Measurements from ENCODE around the gene BOLA1.
"Not testable (repeated sequence)": the region's sequence is repeated elsewhere in the genome, so short reads cannot be mapped to it uniquely, and the experiment has no call there.

The BOLA1 gene

DNA sequence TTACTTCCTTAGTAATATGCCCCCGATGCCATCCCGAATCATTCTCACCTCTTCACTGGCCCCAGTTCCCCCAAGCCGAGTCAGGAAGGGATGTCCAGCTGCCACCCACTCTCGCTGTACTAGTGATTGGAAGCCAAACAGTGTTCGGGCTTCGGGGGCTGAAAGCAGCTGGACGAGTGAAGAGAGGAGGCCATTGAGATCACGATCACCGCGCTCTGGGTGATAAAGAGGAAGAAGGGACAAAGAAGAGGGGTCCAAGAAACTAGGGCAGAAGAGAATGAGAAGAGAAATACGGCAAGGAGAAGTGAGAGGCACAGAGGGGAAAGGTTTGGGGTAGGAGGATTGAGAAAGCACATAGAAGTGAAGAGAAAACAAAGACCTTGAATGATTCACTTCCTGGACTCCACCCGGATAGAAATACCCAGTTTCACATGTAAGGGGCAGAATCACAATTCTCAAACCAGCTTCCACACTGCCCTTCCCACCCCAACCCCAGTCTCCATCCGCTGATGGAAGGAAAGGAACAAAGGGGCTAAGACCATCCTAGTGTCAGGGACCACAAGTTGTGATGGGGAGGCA, 31.9 kb downstream of the BOLA1 start:
- DNase-seq (ENCODE audit: low read depth), result no peak

DNA sequence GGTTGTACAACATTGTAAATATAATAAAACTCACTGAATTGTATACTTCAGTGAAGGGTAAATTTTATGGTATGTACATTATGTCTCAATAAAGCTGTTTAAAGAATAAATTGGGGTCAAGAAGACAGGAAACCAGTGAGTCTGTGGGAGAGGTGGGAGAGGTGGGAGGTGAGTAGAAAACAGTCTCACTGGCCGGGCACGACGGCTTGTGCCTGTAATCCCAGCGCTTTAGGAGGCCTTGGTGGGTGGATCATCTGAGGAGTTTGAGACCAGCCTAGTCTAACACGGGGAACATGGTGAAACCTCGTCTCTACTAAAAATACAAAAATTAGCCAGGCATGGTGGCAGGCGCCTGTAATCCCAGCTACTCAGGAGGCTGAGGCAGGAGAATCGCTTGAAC, 33.1 kb downstream of the BOLA1 start:
- DNase-seq (ENCODE audit: low read depth), result no peak

DNA sequence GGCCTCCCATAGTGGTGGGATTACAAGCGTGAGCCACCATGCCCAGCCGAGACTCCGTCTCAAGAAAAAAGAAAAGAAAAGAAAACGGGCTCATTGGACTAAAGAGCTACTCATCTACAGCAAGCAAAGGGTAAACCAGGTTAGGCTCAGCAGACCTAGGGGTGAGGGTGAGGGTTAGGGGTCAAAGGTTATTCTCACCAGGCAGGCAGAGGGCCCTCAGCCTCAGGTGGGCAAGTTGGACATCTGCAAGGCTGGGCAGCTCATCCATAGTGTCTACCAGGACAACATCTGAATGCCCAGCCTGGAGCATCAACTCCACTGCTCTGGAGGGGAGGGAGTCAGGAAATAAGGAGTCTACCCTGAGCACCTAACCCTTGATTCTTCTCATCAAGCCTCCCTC, 33.8 kb downstream of the BOLA1 start:
- DNase-seq (ENCODE audit: low read depth), result no peak

DNA sequence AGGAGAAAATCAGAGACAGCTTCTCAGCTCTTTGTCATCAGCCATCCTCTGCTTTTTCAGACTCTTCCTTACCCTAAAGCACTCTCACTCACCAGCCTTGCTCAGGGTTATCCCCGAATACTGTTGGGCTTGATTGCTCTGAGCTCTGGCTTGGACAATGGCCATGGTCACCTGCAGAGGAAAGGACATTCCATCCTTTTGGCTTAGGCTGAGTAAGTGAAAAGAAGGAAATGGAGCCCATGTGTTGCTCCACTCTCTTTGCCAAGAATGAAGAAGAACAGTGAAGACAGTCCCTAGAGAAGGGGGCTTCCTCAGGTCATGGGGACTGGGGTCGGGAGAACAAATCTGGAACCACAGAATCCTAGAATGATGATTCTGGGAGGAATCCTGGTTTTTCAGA, 35.0 kb downstream of the BOLA1 start:
- no peak for DNase-seq (ENCODE audit: low read depth)

DNA sequence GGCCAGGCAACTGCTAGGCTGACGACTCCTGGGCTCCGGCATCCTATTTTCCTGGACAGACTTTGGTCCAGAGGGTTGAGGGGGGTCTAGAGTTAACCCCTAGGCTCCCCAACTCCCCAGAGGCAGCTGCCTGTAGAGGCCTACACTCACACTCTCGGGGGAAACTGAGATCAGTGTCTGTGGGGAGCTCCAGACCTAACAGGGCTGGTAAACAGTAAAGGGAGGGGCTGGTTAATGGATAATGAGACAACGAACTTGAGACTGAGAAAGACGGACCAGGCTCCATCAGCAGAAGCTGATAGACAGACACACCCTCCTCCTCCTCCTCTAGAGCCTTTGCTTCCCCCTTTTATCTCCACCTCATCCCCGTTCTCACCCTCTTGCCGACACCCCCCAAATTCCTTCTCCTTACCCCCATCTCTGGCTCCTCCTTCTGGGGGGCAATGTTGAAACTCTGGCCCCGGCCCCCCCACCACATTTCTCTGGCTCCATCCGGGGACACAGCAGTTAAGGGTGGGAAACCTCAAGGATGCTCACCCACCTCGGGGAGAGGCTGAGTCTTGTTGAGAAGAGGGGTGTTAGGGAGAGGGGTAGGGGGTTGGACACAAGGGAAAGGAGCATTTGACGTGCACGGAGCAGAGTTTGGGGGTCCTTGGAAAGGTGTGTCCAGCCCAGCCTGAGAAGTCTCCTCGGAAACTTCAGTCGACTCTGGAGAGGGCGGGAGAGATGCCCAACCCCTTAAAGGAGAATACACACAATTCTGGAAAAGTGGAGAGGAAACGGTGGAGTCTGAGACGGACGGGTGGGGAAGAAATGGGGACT, 37.0 kb downstream of the BOLA1 start, which contains the start of gene MTMR11:
MTMR11 (minus strand) TSS at position 710 of the 822 bp plus-strand sequence; CDS start at position 478, 232 bp downstream.
- DNase-seq (ENCODE audit: low read depth), result no peak

DNA sequence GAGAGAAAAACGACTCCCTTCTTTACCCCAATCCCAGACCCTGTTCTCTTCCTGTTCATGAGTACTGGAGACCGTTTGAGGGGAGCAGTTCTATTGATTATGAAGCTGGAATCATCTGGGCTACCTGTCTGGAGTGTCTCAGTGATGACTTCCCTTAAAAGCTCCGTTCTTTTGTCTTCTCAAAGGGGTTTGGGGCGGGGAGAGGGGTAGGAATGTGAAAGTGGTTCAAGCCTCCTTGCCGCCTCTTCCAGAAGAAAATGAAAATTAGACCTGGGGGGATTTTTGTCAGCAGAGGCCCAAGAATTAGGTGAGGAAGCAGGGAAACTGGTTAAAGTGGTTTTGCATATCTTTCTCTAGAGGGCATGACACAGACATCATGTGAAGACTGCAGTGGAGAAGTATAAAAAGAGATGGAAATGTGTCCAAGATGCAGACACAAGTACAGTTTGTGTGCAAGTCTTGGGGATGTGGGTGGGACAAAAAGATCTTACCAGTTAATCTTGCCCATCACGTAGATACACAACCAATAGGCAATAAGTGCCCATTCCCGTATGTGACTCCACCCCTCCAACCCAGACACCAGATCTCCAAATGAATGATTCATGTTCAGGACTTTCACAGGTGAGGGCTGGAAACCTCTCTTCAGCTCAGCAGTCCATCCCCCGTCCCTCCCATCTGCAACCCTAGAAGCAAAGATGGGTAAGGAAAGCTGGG, 37.8 kb downstream of the BOLA1 start:
- DNase-seq (ENCODE audit: low read depth), result no peak

DNA sequence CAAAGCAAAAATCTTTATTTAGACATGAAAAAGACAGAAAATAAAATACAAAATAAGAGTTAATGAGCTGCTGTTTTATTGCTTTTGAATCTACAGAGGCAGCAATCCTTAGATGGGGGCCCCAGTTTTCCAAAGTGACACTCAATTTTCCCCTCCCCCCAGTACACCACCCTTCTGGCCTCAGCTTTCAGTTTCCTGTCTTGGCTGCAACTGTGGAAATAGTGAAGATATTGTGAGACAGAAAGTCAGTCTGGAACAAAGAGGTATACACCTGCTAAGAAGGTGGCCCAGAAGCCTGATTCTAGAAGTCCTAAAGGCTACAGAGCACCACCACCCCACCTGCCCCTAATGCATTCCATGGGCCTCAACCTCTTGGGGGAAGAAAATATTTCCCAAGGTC, 38.4 kb downstream of the BOLA1 start:
- no peak for DNase-seq (ENCODE audit: low read depth)

DNA sequence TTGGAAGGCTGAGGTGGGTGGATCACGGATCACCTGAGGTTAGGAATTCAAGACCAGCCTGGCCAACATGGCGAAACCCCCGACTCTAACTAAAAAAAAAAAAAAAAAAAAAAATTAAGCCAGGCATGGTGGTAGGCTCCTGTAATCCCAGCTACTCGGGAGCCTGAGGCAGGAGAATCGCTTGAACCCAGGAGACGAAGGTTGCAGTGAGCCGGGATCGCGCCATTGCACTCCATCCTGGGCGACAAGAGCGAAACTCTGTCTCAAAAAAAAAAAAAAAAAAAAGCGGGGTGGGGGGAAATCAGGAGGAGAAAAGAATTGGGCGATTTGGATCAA, 39.3 kb downstream of the BOLA1 start:
- not testable (repeated sequence) for DNase-seq (ENCODE audit: low read depth)

DNA sequence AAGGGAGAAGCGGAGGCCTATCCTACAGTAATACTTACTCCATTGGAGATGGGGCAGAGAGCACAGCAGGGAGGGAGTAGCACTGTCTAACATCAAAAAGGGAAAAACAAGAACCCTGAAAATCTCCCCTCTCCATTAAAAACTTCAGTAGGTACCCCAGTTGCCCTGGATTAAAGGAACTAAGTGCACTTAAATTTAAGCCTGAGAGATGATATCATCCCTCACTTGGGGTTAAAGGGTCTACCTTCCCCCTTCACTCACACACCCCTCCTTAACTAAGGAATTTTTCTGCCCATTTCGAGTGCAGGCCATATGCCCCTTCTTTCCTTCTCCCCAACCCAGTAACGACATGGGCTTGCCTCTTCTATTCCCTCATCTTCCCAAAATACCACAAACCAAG, 41.1 kb downstream of the BOLA1 start:
- DNase-seq (ENCODE audit: low read depth), result no peak

DNA sequence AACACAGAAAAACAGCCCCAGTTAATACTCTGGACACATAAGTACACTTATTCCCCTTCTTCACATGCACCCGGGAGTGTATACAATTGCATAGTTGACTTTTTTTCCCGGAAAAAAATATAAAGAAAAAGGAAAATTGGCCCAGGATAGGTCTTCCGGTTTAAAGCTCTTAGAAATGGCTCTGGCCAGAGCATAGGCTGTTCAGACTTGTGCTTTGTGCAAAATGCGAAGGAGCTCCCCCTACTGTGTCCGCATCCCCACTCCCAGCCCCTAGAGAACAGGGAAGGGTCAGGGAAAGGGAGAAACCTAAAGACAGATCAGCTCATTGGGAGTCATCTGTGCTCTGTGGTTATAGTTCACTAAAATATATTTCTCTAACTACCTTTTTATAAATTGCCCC, 42.8 kb downstream of the BOLA1 start:
- no peak for DNase-seq (ENCODE audit: low read depth)

DNA sequence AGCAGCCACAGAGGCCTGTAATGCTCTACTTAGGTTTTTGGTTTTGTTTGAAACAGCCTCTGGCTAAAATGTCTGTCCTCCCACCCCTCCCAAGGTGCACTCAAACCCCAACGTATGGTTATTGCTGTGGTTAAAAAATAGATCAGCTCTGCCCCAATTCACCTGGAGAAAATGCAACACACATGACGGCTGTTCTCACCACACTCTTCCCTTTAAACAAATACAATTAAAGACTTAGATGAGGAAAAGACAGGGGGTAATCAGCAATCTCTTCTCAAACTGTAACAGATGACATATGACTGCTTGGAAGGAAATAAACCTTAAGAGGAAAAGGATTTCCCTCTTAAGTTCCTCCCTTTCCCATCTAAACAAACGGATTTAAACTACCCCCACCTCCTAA, 43.5 kb downstream of the BOLA1 start:
- no peak for DNase-seq (ENCODE audit: low read depth)

DNA sequence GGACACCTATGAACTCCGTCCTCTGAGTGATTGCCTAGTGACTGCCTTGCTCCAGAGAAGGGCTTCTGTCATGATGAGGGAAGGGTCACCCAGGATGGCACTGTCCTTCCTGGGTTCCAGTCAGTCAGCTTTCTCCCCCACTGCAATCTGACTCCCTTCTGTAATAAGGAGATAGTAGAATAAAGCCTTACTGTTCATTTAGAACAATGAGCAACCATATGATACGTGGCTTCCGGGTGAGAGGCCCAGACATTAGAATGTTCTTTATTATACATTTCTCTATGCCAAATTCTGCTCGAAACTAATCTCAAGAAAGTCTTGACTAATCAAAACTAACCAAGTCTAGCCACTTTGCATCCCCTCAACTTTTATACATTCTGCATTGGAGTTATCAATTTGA, 45.8 kb downstream of the BOLA1 start:
- no peak for DNase-seq (ENCODE audit: low read depth)

DNA sequence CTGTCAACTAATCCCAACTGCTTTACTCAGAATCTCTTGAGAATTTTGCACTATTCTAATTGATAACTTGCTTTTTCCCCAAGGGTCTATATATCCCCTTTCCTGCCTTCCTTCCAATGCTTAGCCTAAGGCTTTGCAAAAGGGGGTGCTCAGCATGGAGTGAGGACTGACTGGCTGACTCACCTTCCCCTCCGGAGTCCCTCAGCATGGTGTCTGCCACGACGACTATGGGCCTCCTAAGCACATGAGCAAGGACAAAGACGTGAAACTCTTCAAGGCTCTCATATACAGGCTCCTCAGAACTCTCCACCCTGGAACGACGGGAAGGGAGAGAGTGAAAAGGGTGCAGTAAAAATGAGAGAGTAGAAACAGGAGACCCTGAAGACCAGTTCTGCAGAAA, 50.5 kb downstream of the BOLA1 start:
- DNase-seq (ENCODE audit: low read depth), result no peak
